HEK293T (cell line): ENCODE data around the gene WDR3.

Source experiments
- ARNT ChIP-seq: fragments of 450-650 bp; IDR thresholded peaks from 2 replicates; pipeline ENCODE4 v1.6.1; 2017; ENCODE audit warnings: mild to moderate bottlenecking
- ELF4 ChIP-seq: fragments of 450-650 bp; IDR thresholded peaks from 2 replicates; pipeline ENCODE4 v1.6.1; 2017; ENCODE audit warnings: antibody characterized with exemption
- FOXA1 ChIP-seq: fragments of 450-650 bp; IDR thresholded peaks from 2 replicates; pipeline ENCODE4 v1.6.1; 2016; ENCODE audit warnings: mild to moderate bottlenecking
- FOXK2 ChIP-seq: fragments of 450-650 bp; IDR thresholded peaks from 2 replicates; pipeline ENCODE4 v1.6.1; 2016; ENCODE audit warnings: mild to moderate bottlenecking
- HDGF ChIP-seq: fragments of 450-650 bp; IDR thresholded peaks from 2 replicates; pipeline ENCODE4 v1.6.1; 2017; ENCODE audit warnings: antibody characterized with exemption, borderline replicate concordance

DNA sequence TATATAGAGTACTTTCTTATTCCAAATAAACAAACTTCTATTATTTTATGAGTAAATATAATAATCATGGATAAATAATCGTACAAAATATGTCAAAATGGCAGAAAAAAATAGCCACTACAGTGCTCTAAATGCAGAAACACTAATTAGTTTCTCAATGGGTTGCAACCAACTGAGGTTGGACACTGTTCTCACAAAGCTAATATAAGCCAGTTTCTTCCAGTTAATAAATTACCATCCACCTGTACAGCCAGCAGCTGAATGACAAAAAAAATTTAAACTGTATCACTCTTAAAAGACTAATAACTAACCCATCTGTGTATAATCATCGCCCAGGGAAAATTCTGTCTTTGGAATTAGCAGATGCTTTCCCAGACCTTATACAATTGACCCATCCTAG, 37.0 kb upstream of the WDR3 start:
- TF ChIP-seq ELF4 (no peak), HDGF (no peak), FOXA1 (no peak), FOXK2 (no peak), ARNT (no peak)
